LNCAP (cell line): ENCODE data around the gene MSI2.

ENCODE experiments used
- CTCF ChIP-seq: fragments of 450-650 bp; IDR thresholded peaks from 2 replicates; pipeline ENCODE4 v1.5.1; 2017; ENCODE audit warnings: mild to moderate bottlenecking

MSI2 gene

GRCh38 chr17:57570724-57571344 lies 314.5 kb downstream of the MSI2 start:
- TF ChIP-seq CTCF: no peak

GRCh38 chr17:57572062-57572461 lies 315.7 kb downstream of the MSI2 start:
- no peak for TF ChIP-seq CTCF

GRCh38 chr17:57572600-57572999 lies 316.3 kb downstream of the MSI2 start:
- TF ChIP-seq CTCF: no peak

- TF ChIP-seq CTCF: no peak
These were observed 317.8 kb downstream of the MSI2 start for GRCh38 chr17:57574040-57574513.

- no peak for TF ChIP-seq CTCF
These were observed 320.4 kb downstream of the MSI2 start for GRCh38 chr17:57576744-57577143.

GRCh38 chr17:57577751-57578607 lies 321.7 kb downstream of the MSI2 start:
- no peak for TF ChIP-seq CTCF

- no peak for TF ChIP-seq CTCF
These were observed 322.4 kb downstream of the MSI2 start for GRCh38 chr17:57578608-57579225.
